Kidney epithelial cell (primary cell): ENCODE measurements around the gene STX8. TPM values are rescaled to one million over a fixed set of nuclear protein-coding genes. Genes with fewer than 3 reads are reported as not detected.
A peak's percentile ranks its signal among the peaks of the same experiment; 100 is the strongest.
"Not testable (repeated sequence)": the region's sequence is repeated elsewhere in the genome, so short reads cannot be mapped to it uniquely, and the experiment has no call there.

Experiments used
- DNase-seq: peaks from one replicate; pipeline ENCODE4 v3.0.0-alpha.2; 2010; ENCODE audit warnings: low read depth
- H3K27me3 ChIP-seq: 2 replicates; pipeline ENCODE4 v1.6.0; 2011; ENCODE audit warnings: low read length; ENCODE audit not compliant: control insufficient read depth, insufficient read depth
- H3K36me3 ChIP-seq: 2 replicates; pipeline ENCODE4 v1.5.1; 2011; ENCODE audit warnings: low read length; ENCODE audit not compliant: control insufficient read depth, insufficient read depth
- H3K4me3 ChIP-seq: 2 replicates; pipeline ENCODE4 v1.5.1; 2011; ENCODE audit warnings: low read depth, mild to moderate bottlenecking, control low read depth, low read length
- total RNA-seq: library from RNA; depleted of rRNA; stranded (reverse); fragments of >200 nt; gene quantifications from 2 replicates; pipeline ENCODE4 v1.2.3, GENCODE V29; 2015
- TF ChIP-seq, protein P1 (sequence below): IDR thresholded peaks from 2 replicates; pipeline ENCODE4 v1.5.1; 2011; ENCODE audit warnings: mild to moderate bottlenecking, moderate library complexity, low read length, control low read depth, inconsistent platforms; ENCODE audit not compliant: insufficient read depth, poor library complexity, severe bottlenecking

Gene STX8, protein sequence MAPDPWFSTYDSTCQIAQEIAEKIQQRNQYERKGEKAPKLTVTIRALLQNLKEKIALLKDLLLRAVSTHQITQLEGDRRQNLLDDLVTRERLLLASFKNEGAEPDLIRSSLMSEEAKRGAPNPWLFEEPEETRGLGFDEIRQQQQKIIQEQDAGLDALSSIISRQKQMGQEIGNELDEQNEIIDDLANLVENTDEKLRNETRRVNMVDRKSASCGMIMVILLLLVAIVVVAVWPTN
- 76.3 and 102 TPM in 2 replicates for total RNA-seq

- Histone ChIP-seq H3K4me3 (peak within 1 kb of the TSS; percentile 69), H3K27me3 (no peaks in the 10 kb centered on the region), H3K36me3 (no peaks in the 10 kb centered on the region)
- TF ChIP-seq, protein P1, sequence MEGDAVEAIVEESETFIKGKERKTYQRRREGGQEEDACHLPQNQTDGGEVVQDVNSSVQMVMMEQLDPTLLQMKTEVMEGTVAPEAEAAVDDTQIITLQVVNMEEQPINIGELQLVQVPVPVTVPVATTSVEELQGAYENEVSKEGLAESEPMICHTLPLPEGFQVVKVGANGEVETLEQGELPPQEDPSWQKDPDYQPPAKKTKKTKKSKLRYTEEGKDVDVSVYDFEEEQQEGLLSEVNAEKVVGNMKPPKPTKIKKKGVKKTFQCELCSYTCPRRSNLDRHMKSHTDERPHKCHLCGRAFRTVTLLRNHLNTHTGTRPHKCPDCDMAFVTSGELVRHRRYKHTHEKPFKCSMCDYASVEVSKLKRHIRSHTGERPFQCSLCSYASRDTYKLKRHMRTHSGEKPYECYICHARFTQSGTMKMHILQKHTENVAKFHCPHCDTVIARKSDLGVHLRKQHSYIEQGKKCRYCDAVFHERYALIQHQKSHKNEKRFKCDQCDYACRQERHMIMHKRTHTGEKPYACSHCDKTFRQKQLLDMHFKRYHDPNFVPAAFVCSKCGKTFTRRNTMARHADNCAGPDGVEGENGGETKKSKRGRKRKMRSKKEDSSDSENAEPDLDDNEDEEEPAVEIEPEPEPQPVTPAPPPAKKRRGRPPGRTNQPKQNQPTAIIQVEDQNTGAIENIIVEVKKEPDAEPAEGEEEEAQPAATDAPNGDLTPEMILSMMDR, result no peak
- DNase-seq, result peak; percentile 61
Measured at GRCh38 chr17:9575381-9576101, at the start of gene STX8. TSS of gene STX8 (minus strand) at chr17:9575820. CDS start at chr17:9575808, 12 bp downstream.

- TF ChIP-seq, protein P1, result no peak
- Histone ChIP-seq H3K4me3 (no peak overlapping the region), H3K27me3 (no peaks in the 10 kb centered on the region), H3K36me3 (no peaks in the 10 kb centered on the region)
- no peak for DNase-seq
Measured at GRCh38 chr17:9622961-9623360, 47.3 kb upstream of the STX8 start.

GRCh38 chr17:9615486-9615885 lies 39.9 kb upstream of the STX8 start:
- no peak for DNase-seq
- TF ChIP-seq, protein P1, result no peak
- Histone ChIP-seq H3K27me3 (no peaks in the 10 kb centered on the region), H3K4me3 (no peak overlapping the region), H3K36me3 (no peaks in the 10 kb centered on the region)

GRCh38 chr17:9612006-9612405 lies 36.4 kb upstream of the STX8 start:
- DNase-seq, result peak; percentile 51
- no peaks in the 10 kb centered on the region for H3K36me3 ChIP-seq
- TF ChIP-seq, protein P1, result no peak
- H3K27me3 ChIP-seq, result no peaks in the 10 kb centered on the region
- no peak overlapping the region for H3K4me3 ChIP-seq

GRCh38 chr17:9611557-9611956 lies 35.9 kb upstream of the STX8 start:
- Histone ChIP-seq H3K4me3 (no peak overlapping the region), H3K36me3 (no peaks in the 10 kb centered on the region), H3K27me3 (no peaks in the 10 kb centered on the region)
- no peak for DNase-seq
- TF ChIP-seq, protein P1, result no peak

DNA sequence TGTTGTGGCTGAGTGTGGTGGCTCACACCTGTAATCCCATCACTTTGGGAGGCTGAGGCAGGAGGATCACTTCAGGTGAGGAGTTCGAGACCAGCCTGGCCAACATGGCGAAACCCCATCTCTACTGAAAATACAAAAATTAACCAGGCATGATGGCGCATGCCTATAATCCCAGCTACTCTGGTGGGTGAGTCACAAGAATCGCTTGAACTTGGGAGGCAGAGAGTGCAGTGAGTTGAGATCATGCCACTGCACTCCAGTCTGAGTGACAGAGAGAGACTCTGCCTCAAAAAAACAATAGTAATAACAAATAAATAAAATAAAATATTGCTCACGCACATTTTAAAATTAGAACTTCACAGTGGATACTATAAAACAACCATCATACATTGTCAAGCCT lies 31.4 kb upstream of the STX8 start:
- H3K36me3 ChIP-seq, H3K27me3 ChIP-seq, H3K4me3 ChIP-seq, DNase-seq: not testable (repeated sequence)
